MM.1S (cell line): ENCODE measurements around the gene NMS.

Experiments used
- CTCF ChIP-seq: fragments of 300-600 bp; sonication (generic); IDR thresholded peaks from 2 replicates; pipeline ENCODE4 v1.5.1; 2016; ENCODE audit warnings: antibody characterized with exemption, low read length, mixed read lengths
- EZH2 ChIP-seq: fragments of 300-600 bp; sonication (generic); optimal IDR thresholded peaks from 2 replicates; pipeline ENCODE3; 2017; ENCODE audit warnings: low read depth, mild to moderate bottlenecking, antibody characterized with exemption, low read length, mixed read lengths
- EZH2phosphoT487 ChIP-seq: fragments of 300-600 bp; sonication (generic); IDR thresholded peaks from 2 replicates; pipeline ENCODE4 v1.6.1; 2018; ENCODE audit warnings: antibody characterized with exemption, low read length

- TF ChIP-seq CTCF (no peak), EZH2 (no peak), EZH2phosphoT487 (no peak)
Observed at GRCh38 chr2:100460904-100461530, 9.3 kb upstream of the NMS start.
